ENCODE results near the gene LORICRIN. TPM values are rescaled to one million over a fixed set of nuclear protein-coding genes. Genes with fewer than 3 reads are reported as not detected.

Gene LORICRIN
- total RNA-seq, 1 donor from 2014 or later: not detected

- H3K4me3 ChIP-seq: no peak overlapping the region
- H3K4me1 ChIP-seq: no peaks in the 10 kb centered on the region
- no peak for DNase-seq (ENCODE audit: low spot score in 2 of 2)
- no peaks in the 10 kb centered on the region for H3K9me3 ChIP-seq
- intact Hi-C loops (cut with DNase I): no loop called here
- no peak overlapping the region for H3K27ac ChIP-seq
- no peaks in the 10 kb centered on the region for H3K27me3 ChIP-seq
- H3K36me3 ChIP-seq: no peaks in the 10 kb centered on the region
- TF ChIP-seq CTCF (IDR thresholded peaks at IDR 0.05): no peak
Measured at GRCh38 chr1:153306303-153307220, 47.1 kb downstream of the LORICRIN start.

GRCh38 chr1:153307221-153307600 is 47.7 kb downstream of the LORICRIN start:
- no peaks in the 10 kb centered on the region for H3K36me3 ChIP-seq
- no peaks in the 10 kb centered on the region for H3K4me1 ChIP-seq
- DNase-seq (ENCODE audit: low spot score in 2 of 2): no peak
- no peaks in the 10 kb centered on the region for H3K9me3 ChIP-seq
- no peak overlapping the region for H3K4me3 ChIP-seq
- H3K27ac ChIP-seq: no peak overlapping the region
- H3K27me3 ChIP-seq: no peaks in the 10 kb centered on the region
- intact Hi-C loops (cut with DNase I): no loop called here
- no peak for TF ChIP-seq CTCF (IDR thresholded peaks at IDR 0.05)

GRCh38 chr1:153308540-153308939 is 49.1 kb downstream of the LORICRIN start:
- intact Hi-C loops (cut with DNase I): no loop called here

GRCh38 chr1:153309441-153309840 is 50.0 kb downstream of the LORICRIN start:
- H3K9me3 ChIP-seq: no peaks in the 10 kb centered on the region
- no peak overlapping the region for H3K27ac ChIP-seq
- no peak for DNase-seq (ENCODE audit: low spot score in 2 of 2)
- no peaks in the 10 kb centered on the region for H3K36me3 ChIP-seq
- intact Hi-C loops (cut with DNase I): no loop called here
- no peaks in the 10 kb centered on the region for H3K4me1 ChIP-seq
- no peak overlapping the region for H3K4me3 ChIP-seq
- no peaks in the 10 kb centered on the region for H3K27me3 ChIP-seq
- TF ChIP-seq CTCF (IDR thresholded peaks at IDR 0.05): no peak

More at GRCh38 chr1:153308540-153308939, 49.1 kb downstream of the LORICRIN start:
- Histone ChIP-seq H3K4me3 (no peak overlapping the region), H3K36me3 (no peaks in the 10 kb centered on the region), H3K27ac (no peak overlapping the region), H3K4me1 (no peaks in the 10 kb centered on the region), H3K9me3 (no peaks in the 10 kb centered on the region), H3K27me3 (no peaks in the 10 kb centered on the region)
- DNase-seq (ENCODE audit: low spot score in 2 of 2): no peak
- TF ChIP-seq CTCF (IDR thresholded peaks at IDR 0.05): no peak

- Histone ChIP-seq H3K36me3 (no peaks in the 10 kb centered on the region), H3K27ac (no peak overlapping the region), H3K27me3 (no peaks in the 10 kb centered on the region), H3K9me3 (no peaks in the 10 kb centered on the region), H3K4me3 (no peak overlapping the region), H3K4me1 (no peaks in the 10 kb centered on the region)
- intact Hi-C loops (cut with DNase I): no loop called here
- no peak for DNase-seq (ENCODE audit: low spot score in 2 of 2)
- no peak for TF ChIP-seq CTCF (IDR thresholded peaks at IDR 0.05)
Measured at GRCh38 chr1:153310526-153310925, 51.0 kb downstream of the LORICRIN start.

Other genes with a start within 250 kb of the LORICRIN start
- not detected for gene SPRR1B, start 228.5 kb upstream of the LORICRIN start, total RNA-seq
- gene SPRR2D, start 218.6 kb upstream of the LORICRIN start, total RNA-seq: not detected
- not detected for gene SPRR2A, start 202.2 kb upstream of the LORICRIN start, total RNA-seq
- gene SPRR2B, start 188.1 kb upstream of the LORICRIN start, total RNA-seq: not detected
- gene SPRR2E, start 165.2 kb upstream of the LORICRIN start, total RNA-seq: not detected
- gene SPRR2F, start 146.2 kb upstream of the LORICRIN start, total RNA-seq: not detected
- gene SPRR2G, start 108.8 kb upstream of the LORICRIN start, total RNA-seq: not detected
- not detected for gene LELP1, start 56.3 kb upstream of the LORICRIN start, total RNA-seq
- gene PRR9, start 42.1 kb upstream of the LORICRIN start, total RNA-seq: not detected
- gene PGLYRP3, start 53.3 kb downstream of the LORICRIN start, total RNA-seq: not detected
- gene PGLYRP4, start 89.2 kb downstream of the LORICRIN start, total RNA-seq: not detected
- 764 TPM for gene S100A9, start 98.2 kb downstream of the LORICRIN start, total RNA-seq
- gene S100A12, start 115.9 kb downstream of the LORICRIN start, total RNA-seq: not detected
- 33.5 TPM for gene S100A8, start 131.4 kb downstream of the LORICRIN start, total RNA-seq
- not detected for gene S100A7A, start 156.8 kb downstream of the LORICRIN start, total RNA-seq
- not detected for gene S100A7, start 201.0 kb downstream of the LORICRIN start, total RNA-seq

Data from ascending aorta (tissue), 2 donors.